ENCODE data around the gene NHLRC4.

The NHLRC4 gene

GRCh38 chr16:529012-529575 lies 37.7 kb upstream of the NHLRC4 start:
- in situ Hi-C loops (cut with MboI; ENCODE audit: low pct_unique_long_range_greater_than_20kb, low sequenced_read_pairs), result no loop called here
- no peak for DNase-seq

- in situ Hi-C loops (cut with MboI; ENCODE audit: low pct_unique_long_range_greater_than_20kb, low sequenced_read_pairs), result no loop called here
These were observed 36.5 kb upstream of the NHLRC4 start for GRCh38 chr16:530111-530817.

GRCh38 chr16:531494-532125 lies 35.2 kb upstream of the NHLRC4 start:
- in situ Hi-C loops (cut with MboI; ENCODE audit: low pct_unique_long_range_greater_than_20kb, low sequenced_read_pairs), result no loop called here
- DNase-seq, result no peak

More at GRCh38 chr16:530111-530817, 36.5 kb upstream of the NHLRC4 start:
- no peak for DNase-seq

- no peak for DNase-seq
- in situ Hi-C loops (cut with MboI; ENCODE audit: low pct_unique_long_range_greater_than_20kb, low sequenced_read_pairs), result no loop called here
These were observed 33.2 kb upstream of the NHLRC4 start for GRCh38 chr16:533391-534123.

- in situ Hi-C loops (cut with MboI; ENCODE audit: low pct_unique_long_range_greater_than_20kb, low sequenced_read_pairs), result no loop called here
- DNase-seq, result no peak
These were observed 32.7 kb upstream of the NHLRC4 start for GRCh38 chr16:534135-534534.

- no peak for DNase-seq
- in situ Hi-C loops (cut with MboI; ENCODE audit: low pct_unique_long_range_greater_than_20kb, low sequenced_read_pairs), result no loop called here
These were observed 31.9 kb upstream of the NHLRC4 start for GRCh38 chr16:534856-535445.

- in situ Hi-C loops (cut with MboI; ENCODE audit: low pct_unique_long_range_greater_than_20kb, low sequenced_read_pairs), result no loop called here
- no peak for DNase-seq
These were observed 31.1 kb upstream of the NHLRC4 start for GRCh38 chr16:535446-536405.

- in situ Hi-C loops (cut with MboI; ENCODE audit: low pct_unique_long_range_greater_than_20kb, low sequenced_read_pairs), result no loop called here
- DNase-seq, result no peak
These were observed 30.1 kb upstream of the NHLRC4 start for GRCh38 chr16:536746-537145.

GRCh38 chr16:537415-538335 lies 29.1 kb upstream of the NHLRC4 start:
- in situ Hi-C loops (cut with MboI; ENCODE audit: low pct_unique_long_range_greater_than_20kb, low sequenced_read_pairs), result no loop called here
- no peak for DNase-seq

- in situ Hi-C loops (cut with MboI; ENCODE audit: low pct_unique_long_range_greater_than_20kb, low sequenced_read_pairs), result no loop called here
- DNase-seq, result no peak
These were observed 26.8 kb upstream of the NHLRC4 start for GRCh38 chr16:539901-540530.

GRCh38 chr16:540645-541340 lies 26.0 kb upstream of the NHLRC4 start:
- in situ Hi-C loops (cut with MboI; ENCODE audit: low pct_unique_long_range_greater_than_20kb, low sequenced_read_pairs), result no loop called here
- DNase-seq, result no peak

GRCh38 chr16:543301-544164 lies 23.3 kb upstream of the NHLRC4 start:
- in situ Hi-C loops (cut with MboI; ENCODE audit: low pct_unique_long_range_greater_than_20kb, low sequenced_read_pairs), result no loop called here
- no peak for DNase-seq

GRCh38 chr16:544517-544916 lies 22.3 kb upstream of the NHLRC4 start:
- DNase-seq, result no peak

GRCh38 chr16:546909-547770 lies 19.7 kb upstream of the NHLRC4 start:
- in situ Hi-C loops (cut with MboI; ENCODE audit: low pct_unique_long_range_greater_than_20kb, low sequenced_read_pairs), result no loop called here
- no peak for DNase-seq

More at GRCh38 chr16:544517-544916, 22.3 kb upstream of the NHLRC4 start:
- in situ Hi-C loops (cut with MboI; ENCODE audit: low pct_unique_long_range_greater_than_20kb, low sequenced_read_pairs), result no loop called here

GRCh38 chr16:548586-548985 lies 18.2 kb upstream of the NHLRC4 start:
- in situ Hi-C loops (cut with MboI; ENCODE audit: low pct_unique_long_range_greater_than_20kb, low sequenced_read_pairs), result no loop called here

More at GRCh38 chr16:548586-548985, 18.2 kb upstream of the NHLRC4 start:
- no peak for DNase-seq
